IMR-90 (cell line): Measurements from ENCODE around the gene TCAP. TPM values are rescaled to one million over a fixed set of nuclear protein-coding genes. Genes with fewer than 3 reads are reported as not detected.

Experiments
- ATAC-seq: fragments of 200-7000 bp; cut with Tn5 transposase; 2 replicates; pipeline ENCODE4 v1.9.1; 2020; ENCODE audit warnings: low read depth, mild to moderate bottlenecking, moderate library complexity
- Bru-seq: library from RNA; stranded (reverse); fragments of 400-500 nt; gene quantifications from one replicate; lab custom pipeline; 2021; lab: Mats Ljungman, UMichigan
- BruChase-seq, 2 experiments: library from RNA; stranded (reverse); fragments of 400-500 nt; gene quantifications; one replicate each; lab custom pipeline; 2021; lab: Mats Ljungman, UMichigan
- BruUV-seq: library from RNA; stranded (reverse); fragments of 400-500 nt; replicated peaks from 2 replicates; lab custom pipeline; 2021; lab: Mats Ljungman, UMichigan
- CTCF ChIA-PET: fragments of 300-600 bp; formaldehyde crosslinking; extraction: SDS; loops from one replicate; lab custom pipeline; 2021; ENCODE audit warnings: antibody characterized with exemption; lab: Yijun Ruan, JAX
- POLR2A ChIA-PET: fragments of 300-600 bp; sonication (Branson Sonifier 250); formaldehyde crosslinking; loops from one replicate; lab custom pipeline; 2022; ENCODE audit warnings: antibody characterized with exemption; ENCODE audit not compliant: unreplicated experiment; lab: Charles Lee
- DNase-seq: peaks from one replicate; pipeline ENCODE4 v3.0.0; 2013
- H2AFZ ChIP-seq: replicated peaks from 2 replicates; pipeline ENCODE3; 2013; ENCODE audit warnings: low read length, mild to moderate bottlenecking; ENCODE audit not compliant: poor library complexity
- H2AK5ac ChIP-seq: 2 replicates; pipeline ENCODE4 v1.6.1; 2013; ENCODE audit warnings: low read depth, low read length, inconsistent platforms
- H2AK9ac ChIP-seq: replicated peaks from 2 replicates; pipeline ENCODE3; 2013; ENCODE audit warnings: mild to moderate bottlenecking, low read depth, low read length, moderate library complexity; ENCODE audit not compliant: poor library complexity
- H2BK120ac ChIP-seq: 2 replicates; pipeline ENCODE4 v1.6.1; 2013; ENCODE audit warnings: low read depth, low read length, inconsistent platforms
- H2BK15ac ChIP-seq: 3 replicates; pipeline ENCODE4 v1.6.1; 2013; ENCODE audit warnings: low read depth, low read length, inconsistent platforms
- H2BK20ac ChIP-seq: 2 replicates; pipeline ENCODE4 v1.6.1; 2013; ENCODE audit warnings: low read depth, mild to moderate bottlenecking, inconsistent platforms, low read length, moderate library complexity
- H2BK5ac ChIP-seq: 2 replicates; pipeline ENCODE4 v1.6.1; 2013; ENCODE audit warnings: mild to moderate bottlenecking, low read depth, low read length, inconsistent platforms; ENCODE audit not compliant: poor library complexity, severe bottlenecking
- H3K14ac ChIP-seq: replicated peaks from 2 replicates; pipeline ENCODE4 v1.6.1; 2013; ENCODE audit warnings: low read depth, low read length, inconsistent platforms
- H3K18ac ChIP-seq: 2 replicates; pipeline ENCODE4 v1.6.1; 2013; ENCODE audit warnings: low read depth, low read length, control low read depth
- H3K23ac ChIP-seq: 2 replicates; pipeline ENCODE4 v1.6.1; 2013; ENCODE audit warnings: low read depth, low read length, inconsistent platforms
- H3K27ac ChIP-seq: 2 replicates; pipeline ENCODE4 v1.5.1; 2013; ENCODE audit warnings: mild to moderate bottlenecking, control low read depth, low read length; ENCODE audit not compliant: insufficient read depth
- H3K27me3 ChIP-seq: 2 replicates; pipeline ENCODE4 v1.6.1; 2013; ENCODE audit warnings: low read length; ENCODE audit not compliant: control insufficient read depth, insufficient read depth
- H3K36me3 ChIP-seq: 2 replicates; pipeline ENCODE4 v1.6.1; 2013; ENCODE audit warnings: low read length, mixed read lengths; ENCODE audit not compliant: control insufficient read depth, insufficient read depth
- H3K4ac ChIP-seq: 2 replicates; pipeline ENCODE4 v1.6.1; 2013; ENCODE audit warnings: low read depth, low read length, inconsistent platforms
- H3K4me1 ChIP-seq: 2 replicates; pipeline ENCODE4 v1.6.1; 2013; ENCODE audit warnings: low read length, mixed read lengths; ENCODE audit not compliant: control insufficient read depth, insufficient read depth
- H3K4me2 ChIP-seq: 2 replicates; pipeline ENCODE4 v1.6.1; 2013; ENCODE audit warnings: low read depth, mild to moderate bottlenecking, control low read depth, low read length, moderate library complexity
- H3K4me3 ChIP-seq: 2 replicates; pipeline ENCODE4 v1.5.1; 2013; ENCODE audit warnings: low read depth, mild to moderate bottlenecking, control low read depth, low read length, moderate library complexity; ENCODE audit not compliant: insufficient read depth
- H3K56ac ChIP-seq: 2 replicates; pipeline ENCODE4 v1.6.1; 2013; ENCODE audit warnings: low read length, inconsistent platforms; ENCODE audit not compliant: insufficient read depth; ENCODE audit errors: extremely low read depth
- H3K79me1 ChIP-seq, 2 experiments: 2 replicates each; pipeline ENCODE4 v1.6.1; 2013; ENCODE audit warnings: low read length in 2 of 2, inconsistent platforms in 1 of 2, low read depth in 1 of 2
- H3K9ac ChIP-seq: 2 replicates; pipeline ENCODE4 v1.6.1; 2013; ENCODE audit warnings: low read depth, low read length, control low read depth
- H3K9me1 ChIP-seq: 2 replicates; pipeline ENCODE4 v1.6.1; 2013; ENCODE audit warnings: low read length, inconsistent platforms; ENCODE audit not compliant: insufficient read depth
- H3K9me3 ChIP-seq: 2 replicates; pipeline ENCODE4 v1.6.1; 2013; ENCODE audit warnings: low read length; ENCODE audit not compliant: control insufficient read depth, insufficient read depth
- H4K20me1 ChIP-seq: 2 replicates; pipeline ENCODE4 v1.6.1; 2013; ENCODE audit warnings: low read length, inconsistent platforms; ENCODE audit not compliant: insufficient read depth
- H4K5ac ChIP-seq: 2 replicates; pipeline ENCODE4 v1.6.1; 2013; ENCODE audit warnings: mild to moderate bottlenecking, low read depth, low read length, control low read depth
- H4K8ac ChIP-seq, 2 experiments: 2 replicates each; pipeline ENCODE4 v1.6.1; 2013; ENCODE audit warnings: low read depth in 2 of 2, low read length in 2 of 2, control low read depth in 1 of 2, inconsistent platforms in 1 of 2
- H4K91ac ChIP-seq: 2 replicates; pipeline ENCODE4 v1.6.1; 2013; ENCODE audit warnings: low read depth, low read length, inconsistent platforms; ENCODE audit not compliant: insufficient read depth
- BHLHE40 ChIP-seq: fragments of 150-350 bp; IDR thresholded peaks from 2 replicates; pipeline ENCODE4 v1.6.1; 2016; ENCODE audit warnings: mild to moderate bottlenecking, low read depth, low read length
- CEBPB ChIP-seq: IDR thresholded peaks from 2 replicates; pipeline ENCODE4 v1.6.1; 2012; ENCODE audit warnings: low read depth, low read length, improper control_type of control experiment
- CTCF ChIP-seq: conservative IDR thresholded peaks from 2 replicates; pipeline ENCODE4 v1.5.1; 2012; ENCODE audit warnings: mild to moderate bottlenecking, low read depth, low read length, improper control_type of control experiment
- ELK1 ChIP-seq: fragments of 150-350 bp; IDR thresholded peaks from 2 replicates; pipeline ENCODE4 v1.6.1; 2016; ENCODE audit warnings: low read depth, mild to moderate bottlenecking, low read length, moderate library complexity, borderline replicate concordance
- FOS ChIP-seq: fragments of 150-350 bp; IDR thresholded peaks from 2 replicates; pipeline ENCODE4 v1.6.1; 2016; ENCODE audit warnings: low read depth, low read length
- MAFK ChIP-seq: IDR thresholded peaks from 2 replicates; pipeline ENCODE4 v1.6.1; 2012; ENCODE audit warnings: low read depth, low read length, improper control_type of control experiment
- MAZ ChIP-seq: IDR thresholded peaks from 2 replicates; pipeline ENCODE4 v1.6.1; 2012; ENCODE audit warnings: low read depth, mild to moderate bottlenecking, low read length, improper control_type of control experiment, moderate library complexity, borderline replicate concordance
- POLR2A ChIP-seq: IDR thresholded peaks from 2 replicates; pipeline ENCODE4 v1.6.1; 2012; ENCODE audit warnings: mild to moderate bottlenecking, low read depth, low read length
- RAD21 ChIP-seq: IDR thresholded peaks from 2 replicates; pipeline ENCODE4 v1.6.1; 2012; ENCODE audit warnings: low read length, improper control_type of control experiment
- RFX5 ChIP-seq: IDR thresholded peaks from 2 replicates; pipeline ENCODE4 v1.8.0; 2012; ENCODE audit warnings: low read depth, mild to moderate bottlenecking, low read length, moderate library complexity
- SMC3 ChIP-seq: fragments of 150-350 bp; IDR thresholded peaks from 2 replicates; pipeline ENCODE4 v1.6.1; 2016; ENCODE audit warnings: low read depth, mild to moderate bottlenecking, antibody characterized with exemption, low read length, moderate library complexity
- USF2 ChIP-seq: fragments of 150-350 bp; IDR thresholded peaks from 2 replicates; pipeline ENCODE4 v1.6.1; 2017; ENCODE audit warnings: mild to moderate bottlenecking, antibody characterized with exemption, low read length, low read depth
- WGBS, 2 experiments: methylation state at CpG; one replicate each; pipeline versions ENCODE4 v1.1.5 to v1.1.7; 2013; ENCODE audit warnings: missing lambda C conversion rate in 2 of 2; ENCODE audit not compliant: insufficient read length in 1 of 2; ENCODE audit errors: extremely low coverage in 2 of 2; 5-methylcytosine and 5-hydroxymethylcytosine counted together
- dilution Hi-C: fragments of 300-500 bp; cut with HindIII; formaldehyde crosslinking; loops from one replicate; pipeline ENCODE4 v1.14.3; 2018; ENCODE audit warnings: low sequenced_read_pairs; ENCODE audit not compliant: unreplicated experiment
- in situ Hi-C: fragments of 300-500 bp; cut with MboI; formaldehyde crosslinking; loops from 3 replicates; pipeline ENCODE4 v1.14.3; 2019; ENCODE audit warnings: low sequenced_read_pairs, inconsistent platforms, mixed read lengths
- intact Hi-C: fragments of 100-400 bp; cut with micrococcal nuclease; formaldehyde crosslinking; loops from 2 replicates; pipeline ENCODE4 v1.10.0; 2022
- long read RNA-seq: library from polyadenylated mRNA; unstranded; transcript quantifications from one replicate; pipeline ENCODE4 v2.0.0, GENCODE V29; 2021; ENCODE audit not compliant: unreplicated experiment
- polyA plus RNA-seq, 3 experiments: library from polyadenylated mRNA; depleted of rRNA; stranded (reverse); fragments of >200 nt; gene quantifications; 2 replicates each; pipeline ENCODE4 v1.2.3, GENCODE V29; 2012; ENCODE audit warnings: low replicate concordance in 1 of 3
- total RNA-seq: library from RNA; depleted of rRNA; stranded (reverse); fragments of >200 nt; gene quantifications from 2 replicates; pipeline ENCODE4 v1.2.3, GENCODE V29; 2012; rRNA removed

The TCAP gene
- total RNA-seq, result under 0.01 TPM in 2 replicates
- 0.21 and 0.26 TPM in 2 replicates for polyA plus RNA-seq (2012; rRNA removed)
- polyA plus RNA-seq (2012; cell fraction: cytosol; rRNA removed), result 0.03 and 0.09 TPM in 2 replicates
- 1.2 and 3.2 TPM in 2 replicates for polyA plus RNA-seq (2012; cell fraction: nucleus; rRNA removed; ENCODE audit: low replicate concordance)
- Bru-seq, nascent RNA, result percentile 26 among the genes with signal in this experiment
- percentile 43 among the genes with signal in this experiment for BruChase-seq, experiment 1, labeled RNA remaining after a 6-hour chase
- percentile 35 among the genes with signal in this experiment for BruChase-seq, experiment 2, labeled RNA remaining after a 2-hour chase
- long read RNA-seq, partial matches to known transcripts, result 0 of 1 reads
- long read RNA-seq, other reads (novel, unspliced or antisense), result 1 of 1 reads

GRCh38 chr17:39664581-39665561 lies at the start of gene TCAP:
Gene TCAP, plus strand, starts transcription at chr17:39665349. Its CDS starts 11 bp downstream, at chr17:39665360.
- DNase-seq (no peak), ATAC-seq (no peak)
- Histone ChIP-seq H3K79me1 (no peaks in the 10 kb centered on the region), H2AK9ac (peak within 1 kb of the TSS; percentile 72), H3K9ac (no peak within 1 kb of the TSS), H3K18ac (no peak within 1 kb of the TSS), H2BK20ac (no peak within 1 kb of the TSS), H3K9me3 (no peaks in the 10 kb centered on the region), H3K27ac (no peak within 1 kb of the TSS), H3K56ac (no peak within 1 kb of the TSS), H3K4me2 (no peak within 1 kb of the TSS), H3K27me3 (peaks cover 21% of the 10 kb centered on the region), H3K9me1 (no peaks in the 10 kb centered on the region), H3K4me3 (no peak within 1 kb of the TSS), H3K36me3 (peaks cover 23% of the 10 kb centered on the region), H2BK15ac (no peak within 1 kb of the TSS), H2AK5ac (no peak within 1 kb of the TSS), H3K4ac (no peak within 1 kb of the TSS), H2BK5ac (no peak within 1 kb of the TSS), H3K4me1 (peaks cover 7% of the 10 kb centered on the region; the same call in 1 of the 2 replicates), H2AFZ (no peak within 1 kb of the TSS), H4K5ac (no peak within 1 kb of the TSS), H4K20me1 (no peaks in the 10 kb centered on the region; the same call in none of the 2 replicates), H4K91ac (no peak within 1 kb of the TSS), H4K8ac (no peak within 1 kb of the TSS), H2BK120ac (no peak within 1 kb of the TSS), H3K23ac (no peak within 1 kb of the TSS), H3K14ac (no peak within 1 kb of the TSS)
- ChIA-PET CTCF (interaction anchor here (1.0 to 1.7 kb wide), 3 partner anchors 11 to 43 kb away, joined by 3 to 5 read pairs (median 4); no protein-coding TSS in a partner anchor), POLR2A (no interaction called here)
- 83% methylated on average over 2 of the region's 15 CpGs; no CpG with 5 or more reads in 1 of the 2 experiments for WGBS, 2 experiments
- in situ Hi-C loops (no loop called here), intact Hi-C loops (no loop called here), dilution Hi-C loops (no loop called here)
- no TSS peak for BruUV-seq
- TF ChIP-seq RAD21, result no peak
- TF ChIP-seq ELK1, result no peak
- no peak for TF ChIP-seq MAZ
- TF ChIP-seq USF2, result no peak
- TF ChIP-seq RFX5, result no peak
- no peak for TF ChIP-seq FOS
- TF ChIP-seq CTCF, result no peak
- no peak for TF ChIP-seq POLR2A
- TF ChIP-seq CEBPB, result no peak
- no peak for TF ChIP-seq MAFK
- no peak for TF ChIP-seq SMC3
- TF ChIP-seq BHLHE40, result no peak
